Gastrocnemius medialis (tissue), 4 donors: ENCODE data around the gene SH3YL1.

Source experiments
- POLR2A ChIP-seq, 2 donors: fragments of 450-650 bp; IDR thresholded peaks; one replicate each; pipeline ENCODE4 v1.6.1; 2017; ENCODE audit warnings: antibody characterized with exemption in 2 of 2, mild to moderate bottlenecking in 2 of 2, moderate library complexity in 2 of 2
- TF ChIP-seq, protein P1 (sequence below), 5 experiments: fragments of 450-650 bp in 3 of 5; fragments of 200-600 bp in 2 of 5; sonication (generic) in 2 of 5; IDR thresholded peaks in 4 of 5; conservative IDR thresholded peaks in 1 of 5; 1 replicate in 4 of 5; 2 replicates in 1 of 5; pipeline ENCODE4 v1.5.1; 2016 to 2019; ENCODE audit warnings: antibody characterized with exemption in 5 of 5, mild to moderate bottlenecking in 3 of 5, moderate library complexity in 3 of 5

DNA sequence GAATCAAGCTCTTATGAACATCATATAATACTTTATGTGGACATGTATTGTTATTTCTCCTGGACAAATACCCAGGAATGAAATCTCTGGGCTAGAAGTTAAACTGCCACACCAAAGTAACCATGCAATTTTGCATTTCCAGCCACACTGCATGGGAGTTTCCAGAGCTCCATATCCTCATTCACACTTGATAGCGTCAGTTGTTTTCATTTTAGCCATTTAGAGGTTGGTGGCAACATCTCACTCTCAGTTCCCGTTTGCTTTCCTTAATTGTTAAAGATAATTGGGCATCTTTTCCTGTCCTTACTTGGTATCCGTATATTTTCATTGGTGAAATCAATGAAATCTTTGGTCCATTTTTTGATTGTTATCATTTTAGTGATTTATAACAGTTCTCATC lies 47.8 kb downstream of the SH3YL1 start:
- no peak for TF ChIP-seq POLR2A (IDR thresholded peaks at IDR 0.05)
- TF ChIP-seq, protein P1, sequence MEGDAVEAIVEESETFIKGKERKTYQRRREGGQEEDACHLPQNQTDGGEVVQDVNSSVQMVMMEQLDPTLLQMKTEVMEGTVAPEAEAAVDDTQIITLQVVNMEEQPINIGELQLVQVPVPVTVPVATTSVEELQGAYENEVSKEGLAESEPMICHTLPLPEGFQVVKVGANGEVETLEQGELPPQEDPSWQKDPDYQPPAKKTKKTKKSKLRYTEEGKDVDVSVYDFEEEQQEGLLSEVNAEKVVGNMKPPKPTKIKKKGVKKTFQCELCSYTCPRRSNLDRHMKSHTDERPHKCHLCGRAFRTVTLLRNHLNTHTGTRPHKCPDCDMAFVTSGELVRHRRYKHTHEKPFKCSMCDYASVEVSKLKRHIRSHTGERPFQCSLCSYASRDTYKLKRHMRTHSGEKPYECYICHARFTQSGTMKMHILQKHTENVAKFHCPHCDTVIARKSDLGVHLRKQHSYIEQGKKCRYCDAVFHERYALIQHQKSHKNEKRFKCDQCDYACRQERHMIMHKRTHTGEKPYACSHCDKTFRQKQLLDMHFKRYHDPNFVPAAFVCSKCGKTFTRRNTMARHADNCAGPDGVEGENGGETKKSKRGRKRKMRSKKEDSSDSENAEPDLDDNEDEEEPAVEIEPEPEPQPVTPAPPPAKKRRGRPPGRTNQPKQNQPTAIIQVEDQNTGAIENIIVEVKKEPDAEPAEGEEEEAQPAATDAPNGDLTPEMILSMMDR (IDR thresholded peaks at IDR 0.05 in 4 of 5, conservative IDR thresholded peaks at IDR 0.05 in 1 of 5) = no peak
